Measurements from ENCODE around the gene TBC1D8. TPM values are rescaled to one million over a fixed set of nuclear protein-coding genes. Genes with fewer than 3 reads are reported as not detected.
A peak's percentile ranks its signal among the peaks of the same experiment; 100 is the strongest.

Gene TBC1D8
- total and polyA plus RNA-seq, 4 experiments from 2014 or later: 0.15 to 2.4 (median 1.5) TPM

- no peak overlapping the region for H3K27ac Mint-ChIP-seq
These were observed 127.7 kb downstream of the TBC1D8 start for GRCh38 chr2:101023327-101024107.

GRCh38 chr2:101022221-101022620, 129.0 kb downstream of the TBC1D8 start:
- no peaks in the 10 kb centered on the region for H3K9me3 ChIP-seq (ENCODE audit: control insufficient read depth in 1 of 2, low read length in 2 of 2)
- Mint-ChIP-seq H3K36me3 (peaks cover 7 to 11% of the 10 kb centered on the region in 2 donors), H3K27me3 (no peaks in the 10 kb centered on the region), H3K4me3 (no peak overlapping the region), H3K9me3 (peaks cover 0 to 2% (median 0%) of the 10 kb centered on the region in 8 donors), H3K4me1 (peaks cover 0 to 3% (median 0%) of the 10 kb centered on the region in 4 donors), H3K27ac (no peak overlapping the region)
- CTCF ChIA-PET (ENCODE audit: partially characterized antibody): interaction anchor here (3.1 kb wide), 1 partner anchor 10 kb away, joined by 15 read pairs; no protein-coding TSS in a partner anchor
- no peak for DNase-seq
- POLR2A ChIA-PET (ENCODE audit: partially characterized antibody): interaction anchor here (1.4 kb wide), 1 partner anchor 14 kb away, joined by 4 read pairs; no protein-coding TSS in a partner anchor
- intact Hi-C loops (cut with micrococcal nuclease): no loop called here
- H3K27ac ChIP-seq (ENCODE audit: low read depth, low read length): no peak overlapping the region
- H3K4me3 ChIP-seq (ENCODE audit: low read length in 2 of 2): no peak overlapping the region
- no peaks in the 10 kb centered on the region for H3K36me3 ChIP-seq (ENCODE audit: insufficient read depth, low read length)
- H3K4me1 ChIP-seq (ENCODE audit: insufficient read depth, low read length): no peaks in the 10 kb centered on the region
- H3K27me3 ChIP-seq (ENCODE audit: insufficient read depth, low read length): no peaks in the 10 kb centered on the region

More at GRCh38 chr2:101023327-101024107, 127.7 kb downstream of the TBC1D8 start:
- Mint-ChIP-seq H3K9me3 (peaks cover 0 to 2% (median 0%) of the 10 kb centered on the region in 8 donors), H3K4me3 (no peak overlapping the region), H3K36me3 (peaks cover 7 to 11% of the 10 kb centered on the region in 2 donors), H3K27me3 (no peaks in the 10 kb centered on the region), H3K4me1 (peaks cover 0 to 2% (median 0%) of the 10 kb centered on the region in 4 donors)
- Histone ChIP-seq H3K27ac (ENCODE audit: low read depth, low read length) (no peak overlapping the region), H3K36me3 (ENCODE audit: insufficient read depth, low read length) (no peaks in the 10 kb centered on the region), H3K9me3 (ENCODE audit: control insufficient read depth in 1 of 2, low read length in 2 of 2) (no peaks in the 10 kb centered on the region), H3K4me1 (ENCODE audit: insufficient read depth, low read length) (no peaks in the 10 kb centered on the region), H3K27me3 (ENCODE audit: insufficient read depth, low read length) (no peaks in the 10 kb centered on the region), H3K4me3 (ENCODE audit: low read length in 2 of 2) (no peak overlapping the region)
- CTCF ChIA-PET (ENCODE audit: partially characterized antibody): interaction anchor here (3.1 kb wide), 1 partner anchor 11 kb away, joined by 15 read pairs; no protein-coding TSS in a partner anchor
- intact Hi-C loops (cut with micrococcal nuclease): no loop called here
- POLR2A ChIA-PET (ENCODE audit: partially characterized antibody): interaction anchor here (1.4 kb wide), 1 partner anchor 15 kb away, joined by 4 read pairs; no protein-coding TSS in a partner anchor
- DNase-seq: no peak

DNA sequence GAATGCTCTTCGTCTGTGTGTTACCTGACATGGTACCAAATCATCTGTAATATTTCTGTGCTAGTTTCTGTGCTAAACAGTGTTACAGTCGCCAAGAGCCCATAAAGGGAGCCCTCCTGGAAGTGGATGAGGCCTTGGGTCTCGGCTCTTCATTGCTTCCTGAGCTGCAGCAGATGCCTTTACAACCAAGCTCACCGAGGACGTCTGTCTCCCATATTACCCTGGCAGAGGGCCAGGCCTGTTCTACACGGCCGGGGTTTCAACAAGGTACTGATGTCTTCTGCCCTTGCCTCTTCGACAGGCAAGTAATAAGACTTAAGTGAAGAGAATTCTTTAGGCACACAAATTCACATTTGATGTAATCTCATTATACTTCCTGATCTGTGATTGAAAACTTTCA, 132.2 kb downstream of the TBC1D8 start:
- H3K27me3 Mint-ChIP-seq: no peaks in the 10 kb centered on the region

DNA sequence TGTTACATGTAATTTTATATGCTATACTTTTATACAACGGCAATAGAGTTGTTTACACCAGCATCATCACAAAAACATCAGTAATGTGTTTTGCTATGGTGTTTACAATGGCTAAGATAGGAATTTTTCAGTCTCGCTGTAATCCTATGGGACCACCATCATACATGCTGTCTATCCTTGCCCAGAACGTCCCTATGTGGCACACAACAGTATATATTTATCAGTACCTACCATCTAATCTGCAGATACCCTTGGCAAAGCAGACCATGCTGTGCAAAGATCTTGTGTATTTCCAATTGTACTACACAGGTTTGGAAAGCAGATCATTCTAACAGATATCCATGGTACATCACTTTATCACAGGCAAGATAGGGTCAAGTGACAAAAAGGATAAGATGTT, 133.8 kb downstream of the TBC1D8 start:
- H3K36me3 ChIP-seq (ENCODE audit: insufficient read depth, low read length): peaks cover 8% of the 10 kb centered on the region
- H3K4me3 Mint-ChIP-seq: no peak overlapping the region
- no peaks in the 10 kb centered on the region for H3K9me3 ChIP-seq (ENCODE audit: control insufficient read depth in 1 of 2, low read length in 2 of 2)
- DNase-seq: no peak
- H3K9me3 Mint-ChIP-seq: no peaks in the 10 kb centered on the region
- no peaks in the 10 kb centered on the region for H3K27me3 Mint-ChIP-seq
- CTCF ChIA-PET (ENCODE audit: partially characterized antibody): interaction anchor here (3.2 kb wide), 1 partner anchor 188 kb away, joined by 10 read pairs; no protein-coding TSS in a partner anchor
- H3K27me3 ChIP-seq (ENCODE audit: insufficient read depth, low read length): no peaks in the 10 kb centered on the region
- peaks cover 11 to 25% of the 10 kb centered on the region in 2 donors for H3K36me3 Mint-ChIP-seq
- intact Hi-C loops (cut with micrococcal nuclease): no loop called here
- no peak overlapping the region for H3K4me3 ChIP-seq (ENCODE audit: low read length in 2 of 2)
- peaks cover 5 to 6% (median 6%) of the 10 kb centered on the region in 4 donors for H3K4me1 Mint-ChIP-seq
- H3K27ac ChIP-seq (ENCODE audit: low read depth, low read length): no peak overlapping the region
- H3K27ac Mint-ChIP-seq: peak overlapping the region in 1 of 7 donors; percentile 3
- POLR2A ChIA-PET (ENCODE audit: partially characterized antibody): no interaction called here
- H3K4me1 ChIP-seq (ENCODE audit: insufficient read depth, low read length): no peaks in the 10 kb centered on the region

More for the DNA sequence above, 132.2 kb downstream of the TBC1D8 start:
- no peak overlapping the region for H3K4me3 ChIP-seq (ENCODE audit: low read length in 2 of 2)
- intact Hi-C loops (cut with micrococcal nuclease): no loop called here
- H3K4me3 Mint-ChIP-seq: no peak overlapping the region
- H3K9me3 Mint-ChIP-seq: no peaks in the 10 kb centered on the region
- DNase-seq: no peak
- no peaks in the 10 kb centered on the region for H3K27me3 ChIP-seq (ENCODE audit: insufficient read depth, low read length)
- peaks cover 0 to 1% (median 0%) of the 10 kb centered on the region in 4 donors for H3K4me1 Mint-ChIP-seq
- peak overlapping the region in 2 of 7 donors; percentile 25 to 48 for H3K27ac Mint-ChIP-seq
- peaks cover 8 to 17% of the 10 kb centered on the region in 2 donors for H3K36me3 Mint-ChIP-seq
- no peaks in the 10 kb centered on the region for H3K4me1 ChIP-seq (ENCODE audit: insufficient read depth, low read length)
- no peak overlapping the region for H3K27ac ChIP-seq (ENCODE audit: low read depth, low read length)
- ChIA-PET POLR2A (ENCODE audit: partially characterized antibody) (no interaction called here), CTCF (ENCODE audit: partially characterized antibody) (interaction anchor here (3.2 kb wide), 1 partner anchor 186 kb away, joined by 10 read pairs; no protein-coding TSS in a partner anchor)
- H3K9me3 ChIP-seq (ENCODE audit: control insufficient read depth in 1 of 2, low read length in 2 of 2): no peaks in the 10 kb centered on the region
- peaks cover 8% of the 10 kb centered on the region for H3K36me3 ChIP-seq (ENCODE audit: insufficient read depth, low read length)

- no peak overlapping the region for H3K27ac ChIP-seq (ENCODE audit: low read depth, low read length)
- DNase-seq: no peak
- no peaks in the 10 kb centered on the region for H3K27me3 Mint-ChIP-seq
- no peak overlapping the region for H3K4me3 ChIP-seq (ENCODE audit: low read length in 2 of 2)
- peaks cover 14% of the 10 kb centered on the region for H3K36me3 ChIP-seq (ENCODE audit: insufficient read depth, low read length)
- ChIA-PET POLR2A (ENCODE audit: partially characterized antibody) (interaction anchor here (2.6 kb wide), 1 partner anchor 12 kb away, joined by 12 read pairs; the partner anchor contains the start of gene RPL31), CTCF (ENCODE audit: partially characterized antibody) (interaction anchor here (1.1 to 3.9 kb wide), 5 partner anchors 11 to 203 kb away, joined by 3 to 58 read pairs (median 7); no protein-coding TSS in a partner anchor)
- no peak overlapping the region for H3K4me3 Mint-ChIP-seq
- H3K9me3 ChIP-seq (ENCODE audit: control insufficient read depth in 1 of 2, low read length in 2 of 2): no peaks in the 10 kb centered on the region
- no peaks in the 10 kb centered on the region for H3K4me1 ChIP-seq (ENCODE audit: insufficient read depth, low read length)
- no peaks in the 10 kb centered on the region for H3K9me3 Mint-ChIP-seq
- H3K36me3 Mint-ChIP-seq: peaks cover 11 to 35% of the 10 kb centered on the region in 2 donors
- H3K27me3 ChIP-seq (ENCODE audit: insufficient read depth, low read length): no peaks in the 10 kb centered on the region
- peaks cover 8 to 12% (median 9%) of the 10 kb centered on the region in 4 donors for H3K4me1 Mint-ChIP-seq
- intact Hi-C loops (cut with micrococcal nuclease): loop anchor here (5.0 kb wide), 1 partner anchor 818 kb away; no protein-coding TSS in a partner anchor
- no peak overlapping the region for H3K27ac Mint-ChIP-seq
These were observed 136.8 kb downstream of the TBC1D8 start for GRCh38 chr2:101014264-101014857.

GRCh38 chr2:101012706-101013181, 138.4 kb downstream of the TBC1D8 start:
- H3K36me3 ChIP-seq (ENCODE audit: insufficient read depth, low read length): peaks cover 17% of the 10 kb centered on the region
- peak in 4 of 5 donors; percentile 24 to 51 (median 37) for DNase-seq
- peak overlapping the region in 2 of 7 donors; percentile 30 to 55 for H3K27ac Mint-ChIP-seq
- H3K4me3 Mint-ChIP-seq: no peak overlapping the region
- ChIA-PET POLR2A (ENCODE audit: partially characterized antibody) (interaction anchor here (0.8 to 2.6 kb wide), 3 partner anchors 10 to 193 kb away, joined by 4 to 12 read pairs (median 10); partner anchors contain the start of gene RPL31), CTCF (ENCODE audit: partially characterized antibody) (interaction anchor here (0.5 to 3.9 kb wide), 25 partner anchors 10 to 451 kb away, joined by 3 to 58 read pairs (median 3); partner anchors contain the start of gene RPL31)
- no peaks in the 10 kb centered on the region for H3K27me3 ChIP-seq (ENCODE audit: insufficient read depth, low read length)
- no peaks in the 10 kb centered on the region for H3K4me1 ChIP-seq (ENCODE audit: insufficient read depth, low read length)
- intact Hi-C loops (cut with micrococcal nuclease): loop anchor here (1.0 to 5.0 kb wide), 4 partner anchors 140 to 820 kb away; partner anchors contain the start of gene CREG2
- no peaks in the 10 kb centered on the region for H3K9me3 ChIP-seq (ENCODE audit: control insufficient read depth in 1 of 2, low read length in 2 of 2)
- H3K27me3 Mint-ChIP-seq: no peaks in the 10 kb centered on the region
- H3K4me3 ChIP-seq (ENCODE audit: low read length in 2 of 2): no peak overlapping the region
- H3K36me3 Mint-ChIP-seq: peaks cover 15 to 43% of the 10 kb centered on the region in 2 donors
- no peak overlapping the region for H3K27ac ChIP-seq (ENCODE audit: low read depth, low read length)
- no peaks in the 10 kb centered on the region for H3K9me3 Mint-ChIP-seq
- peaks cover 8 to 18% (median 12%) of the 10 kb centered on the region in 4 donors for H3K4me1 Mint-ChIP-seq

All from CD4-positive, alpha-beta memory T cell (primary cell).